ENCODE data around the gene RAET1L. TPM values are rescaled to one million over a fixed set of nuclear protein-coding genes. Genes with fewer than 3 reads are reported as not detected.

RAET1L gene
- total and polyA plus RNA-seq, 2 experiments from 2014 or later = not detected

- Mint-ChIP-seq H3K27ac (no peak overlapping the region), H3K36me3 (ENCODE audit: low read depth) (no peaks in the 10 kb centered on the region; the same call in 2 of the 3 replicates), H3K9me3 (peaks cover under 1% of the 10 kb centered on the region; the same call in 2 of the 3 replicates), H3K4me3 (no peak overlapping the region), H3K4me1 (no peaks in the 10 kb centered on the region), H3K27me3 (ENCODE audit: insufficient read depth, low read depth, poor library complexity) (peaks cover 6% of the 10 kb centered on the region)
- TF ChIP-seq EZH2phosphoT487 (IDR thresholded peaks at IDR 0.05; ENCODE audit: unreplicated experiment) (no peak), ZNF462 (CRISPR knock-in tag; IDR thresholded peaks at IDR 0.05) (no peak), ETS1 (IDR thresholded peaks at IDR 0.05) (no peak), EZH2 (IDR thresholded peaks at IDR 0.05; ENCODE audit: low read depth, unreplicated experiment) (no peak), REST (IDR thresholded peaks at IDR 0.05; ENCODE audit: unreplicated experiment) (no peak), STAT1 (IDR thresholded peaks at IDR 0.05; ENCODE audit: unreplicated experiment) (no peak), JUNB (IDR thresholded peaks at IDR 0.05; ENCODE audit: unreplicated experiment) (no peak), CREB1 (CRISPR knock-in tag; IDR thresholded peaks at IDR 0.05; ENCODE audit: low read depth) (no peak), NANOG (IDR thresholded peaks at IDR 0.05; ENCODE audit: borderline replicate concordance) (no peak), ZNF114 (CRISPR knock-in tag; IDR thresholded peaks at IDR 0.05) (no peak), POLR2AphosphoS5 (IDR thresholded peaks at IDR 0.05; ENCODE audit: low read depth) (no peak), ZNF331 (CRISPR knock-in tag; IDR thresholded peaks at IDR 0.05; ENCODE audit: low read depth) (no peak), CTCF (conservative IDR thresholded peaks at IDR 0.05; ENCODE audit: low read depth in 2 of 2) (no peak)
- H3K27me3 ChIP-seq (ENCODE audit: insufficient read depth) = 0 out of 2 replicates have a peak, but pooled peaks cover 1% of the 10 kb centered on the region
- no peak for ATAC-seq
- no peaks in the 10 kb centered on the region for H3K36me3 ChIP-seq (ENCODE audit: insufficient read depth)
- H3K27ac ChIP-seq (ENCODE audit: low read depth) = no peak overlapping the region
- H3K4me3 ChIP-seq = no peak overlapping the region
- H3K9me2 ChIP-seq (ENCODE audit: insufficient read depth) = no peaks in the 10 kb centered on the region
- no peak overlapping the region for H2AFZ ChIP-seq
- no peak overlapping the region for H3K4me2 ChIP-seq
- no peaks in the 10 kb centered on the region for H4K20me1 ChIP-seq (replicated peaks; ENCODE audit: insufficient read depth)
- H3K79me2 ChIP-seq (replicated peaks; ENCODE audit: insufficient read depth) = no peaks in the 10 kb centered on the region
- H3K4me1 ChIP-seq (ENCODE audit: insufficient read depth) = no peaks in the 10 kb centered on the region
- no peaks in the 10 kb centered on the region for H3F3A ChIP-seq (replicated peaks; ENCODE audit: low read depth)
- DNase-seq (ENCODE audit: low spot score) = no peak
Measured at GRCh38 chr6:150046943-150047342, 21.6 kb upstream of the RAET1L start.

Measured in GM23338 (cell line).